Mucosa of descending colon (tissue), 3 donors: ENCODE data around the gene ZSWIM4. TPM values are rescaled to one million over a fixed set of nuclear protein-coding genes. Genes with fewer than 3 reads are reported as not detected.

Experiments
- ATAC-seq: fragments of 200-7000 bp; cut with Tn5 transposase; one replicate; pipeline ENCODE4 v1.9.1; 2020; ENCODE audit warnings: mild to moderate bottlenecking, moderate library complexity
- DNase-seq, 3 donors: peaks; one replicate each; pipeline ENCODE4 v3.0.0-alpha.2; 2020
- H3K36me3 ChIP-seq: fragments of 200-600 bp; one replicate; pipeline ENCODE4 v1.8.0; 2021; ENCODE audit warnings: low read depth, mild to moderate bottlenecking
- H3K4me1 ChIP-seq: fragments of 200-600 bp; one replicate; pipeline ENCODE4 v1.8.0; 2021; ENCODE audit warnings: low read depth, mild to moderate bottlenecking
- H3K4me3 ChIP-seq: fragments of 200-600 bp; one replicate; pipeline ENCODE4 v1.8.0; 2021; ENCODE audit warnings: mild to moderate bottlenecking
- H3K9me3 ChIP-seq: fragments of 200-600 bp; one replicate; pipeline ENCODE4 v1.8.0; 2021; ENCODE audit warnings: mild to moderate bottlenecking
- intact Hi-C, 2 donors: fragments of 100-400 bp; cut with DNase I in 1 of 2; cut with micrococcal nuclease in 1 of 2; formaldehyde crosslinking; loops; one replicate each; pipeline versions ENCODE4 v1.11.0 to v1.11.1; 2022; cut with DNase I, micrococcal nuclease
- total RNA-seq, 3 donors: library from RNA; stranded (reverse); fragmentation: NEBNext Ultra II Directional in 2 of 3; extraction: Animal tissue kit (Norgen Biotek cat#: 25700) in 2 of 3; gene quantifications; one replicate each; pipeline versions ENCODE4 v1.2.1 to v1.2.4, GENCODE V29; 2021 to 2023
- TF ChIP-seq, protein P1 (sequence below): fragments of 200-600 bp; IDR thresholded peaks from one replicate; pipeline ENCODE4 v1.8.0; 2022; ENCODE audit warnings: antibody characterized with exemption, mild to moderate bottlenecking
- donor health status: DM: no; HTN: no; CAD: no; lungs with moderate emphysema.
- donor health status: DM: no; HTN: no; CAD: no.
- donor health status: DM: no; HTN: yes; CAD: no.

ZSWIM4 gene
- total RNA-seq, 3 donors from 2014 or later = 4.1 to 4.6 (median 4.1) TPM

DNA sequence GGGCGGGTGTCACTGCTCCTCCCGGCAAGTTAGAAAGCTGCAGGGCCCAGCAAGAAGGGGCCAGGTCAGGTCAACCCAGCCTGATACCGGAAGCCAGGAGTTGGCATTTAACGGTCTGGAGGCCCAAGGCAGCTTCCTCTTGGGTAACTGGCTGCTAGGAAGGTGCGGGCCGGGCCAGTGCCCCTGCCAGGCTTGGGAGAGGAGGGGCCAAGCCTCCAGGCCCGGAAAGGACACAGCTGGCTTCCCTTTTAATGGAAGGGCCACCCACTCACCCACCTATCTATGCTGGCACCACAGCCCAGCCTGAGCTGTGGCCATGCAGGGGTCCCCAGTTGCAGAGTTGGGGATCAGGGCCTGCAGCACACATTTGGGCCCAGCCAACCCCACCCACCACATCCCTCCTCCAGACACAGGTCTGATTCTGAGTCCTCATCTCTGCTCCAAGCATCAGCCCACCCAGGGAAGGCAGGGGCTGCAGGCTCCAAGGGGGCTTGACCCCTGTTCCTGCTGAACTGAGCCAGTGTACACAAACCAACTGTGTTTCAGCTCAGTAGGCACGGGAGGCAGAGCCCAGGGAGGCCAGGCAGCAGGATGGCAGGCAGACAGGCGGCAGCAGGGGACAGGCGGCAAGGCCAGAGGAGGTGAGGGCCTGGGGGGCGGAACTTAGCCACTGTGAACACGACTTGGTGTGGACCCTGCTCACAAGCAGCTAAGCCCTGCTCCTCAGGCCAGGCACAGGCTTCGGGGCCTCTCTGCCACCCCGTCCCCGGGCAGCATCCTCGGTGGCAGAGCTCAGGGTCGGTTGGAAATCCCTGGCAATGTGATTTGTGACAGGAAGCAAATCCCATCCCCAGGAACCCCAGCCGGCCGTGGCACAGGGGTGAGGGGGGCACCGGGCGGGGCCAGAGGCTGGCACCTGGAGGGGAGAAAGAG lies 40.8 kb downstream of the ZSWIM4 start:
- intact Hi-C loops = no loop called here
- Histone ChIP-seq H3K4me1 (peaks cover 44% of the 10 kb centered on the region), H3K36me3 (no peaks in the 10 kb centered on the region), H3K9me3 (no peaks in the 10 kb centered on the region), H3K4me3 (no peak overlapping the region)
- ATAC-seq (no peak), DNase-seq (peak; percentile 18 to 71 (median 44))
- TF ChIP-seq, protein P1, sequence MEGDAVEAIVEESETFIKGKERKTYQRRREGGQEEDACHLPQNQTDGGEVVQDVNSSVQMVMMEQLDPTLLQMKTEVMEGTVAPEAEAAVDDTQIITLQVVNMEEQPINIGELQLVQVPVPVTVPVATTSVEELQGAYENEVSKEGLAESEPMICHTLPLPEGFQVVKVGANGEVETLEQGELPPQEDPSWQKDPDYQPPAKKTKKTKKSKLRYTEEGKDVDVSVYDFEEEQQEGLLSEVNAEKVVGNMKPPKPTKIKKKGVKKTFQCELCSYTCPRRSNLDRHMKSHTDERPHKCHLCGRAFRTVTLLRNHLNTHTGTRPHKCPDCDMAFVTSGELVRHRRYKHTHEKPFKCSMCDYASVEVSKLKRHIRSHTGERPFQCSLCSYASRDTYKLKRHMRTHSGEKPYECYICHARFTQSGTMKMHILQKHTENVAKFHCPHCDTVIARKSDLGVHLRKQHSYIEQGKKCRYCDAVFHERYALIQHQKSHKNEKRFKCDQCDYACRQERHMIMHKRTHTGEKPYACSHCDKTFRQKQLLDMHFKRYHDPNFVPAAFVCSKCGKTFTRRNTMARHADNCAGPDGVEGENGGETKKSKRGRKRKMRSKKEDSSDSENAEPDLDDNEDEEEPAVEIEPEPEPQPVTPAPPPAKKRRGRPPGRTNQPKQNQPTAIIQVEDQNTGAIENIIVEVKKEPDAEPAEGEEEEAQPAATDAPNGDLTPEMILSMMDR = no peak

DNA sequence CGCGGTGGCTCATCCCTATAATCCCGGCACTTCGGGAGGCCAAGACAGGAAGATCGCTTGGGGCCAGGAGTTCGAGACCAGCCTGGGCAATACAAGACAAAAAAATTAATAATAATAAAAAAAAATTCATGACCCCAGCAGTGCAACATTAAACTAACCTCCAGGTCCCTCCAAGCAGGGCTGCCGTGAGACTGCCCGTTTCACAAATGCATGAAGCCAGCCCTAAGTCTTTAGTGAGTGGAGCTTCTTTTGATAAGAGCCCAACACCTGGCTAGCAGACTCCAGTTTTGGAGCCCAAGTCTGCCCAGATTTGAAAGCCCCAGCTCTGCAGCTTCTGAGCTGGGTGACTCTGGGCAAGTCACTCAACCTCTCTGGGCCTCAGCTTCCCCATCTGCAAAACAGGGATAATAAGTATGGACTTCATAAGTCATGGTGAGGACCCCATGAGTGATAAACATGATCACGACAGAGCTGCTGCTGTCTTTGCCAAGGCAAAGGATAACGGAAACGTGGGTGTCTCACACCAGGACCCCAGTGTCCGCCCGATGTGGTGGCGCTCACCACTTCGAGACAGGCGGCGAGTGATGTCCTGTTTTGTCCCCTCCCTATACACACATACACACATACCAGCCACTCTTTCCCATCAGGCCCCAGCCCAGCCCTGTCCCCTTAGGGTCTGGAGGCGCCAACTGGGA lies 43.3 kb downstream of the ZSWIM4 start:
- DNase-seq (no peak), ATAC-seq (no peak)
- H3K4me1 ChIP-seq = peaks cover 47% of the 10 kb centered on the region
- peak overlapping the region; percentile 11 for H3K4me3 ChIP-seq
- H3K9me3 ChIP-seq = no peaks in the 10 kb centered on the region
- no peaks in the 10 kb centered on the region for H3K36me3 ChIP-seq
- TF ChIP-seq, protein P1 = no peak
- intact Hi-C loops = no loop called here

DNA sequence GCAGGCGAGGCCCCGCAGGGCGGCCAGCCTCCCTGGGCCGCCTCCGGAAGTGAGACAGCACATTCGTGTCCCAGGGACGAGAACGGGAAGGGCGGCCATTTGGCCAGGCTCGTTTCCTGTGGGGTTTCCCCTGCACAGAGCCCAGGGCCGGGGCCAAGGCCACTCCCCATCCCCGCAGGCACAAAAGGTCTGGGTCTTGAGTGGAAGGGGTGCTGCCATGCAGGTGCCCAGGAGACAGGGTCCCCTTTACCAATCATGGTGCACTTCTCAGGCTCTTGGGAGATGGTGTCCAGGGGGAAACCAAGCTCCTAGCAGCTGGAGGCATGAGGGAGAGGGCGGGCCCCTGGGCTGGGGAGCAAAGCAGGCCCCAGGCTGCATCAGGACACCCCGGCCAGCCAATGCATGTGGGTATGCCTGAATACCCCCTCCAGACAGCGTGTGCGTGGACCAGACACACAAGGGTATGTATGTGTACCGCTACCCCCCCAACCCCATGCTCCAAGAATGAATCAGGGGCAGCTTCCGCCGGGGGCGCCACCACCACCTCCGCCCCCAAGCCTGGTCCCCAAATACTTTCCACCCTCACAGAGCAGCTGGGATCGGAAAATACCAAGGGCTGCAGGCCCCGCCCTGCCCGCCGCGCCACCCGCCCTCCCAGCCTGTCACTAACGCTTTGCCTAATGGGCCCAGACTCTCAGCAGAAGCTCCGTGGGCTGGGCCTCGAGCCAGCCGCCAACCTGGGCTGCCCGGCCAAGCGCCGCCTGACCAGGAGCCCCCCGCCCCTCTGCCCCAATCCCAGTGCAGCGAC lies 44.1 kb downstream of the ZSWIM4 start:
- DNase-seq (peak; percentile 85 to 94 (median 90)), ATAC-seq (peak; percentile 44)
- Histone ChIP-seq H3K4me3 (peak overlapping the region; percentile 11), H3K9me3 (no peaks in the 10 kb centered on the region), H3K36me3 (no peaks in the 10 kb centered on the region), H3K4me1 (peaks cover 48% of the 10 kb centered on the region)
- intact Hi-C loops = no loop called here
- TF ChIP-seq, protein P1 = no peak

DNA sequence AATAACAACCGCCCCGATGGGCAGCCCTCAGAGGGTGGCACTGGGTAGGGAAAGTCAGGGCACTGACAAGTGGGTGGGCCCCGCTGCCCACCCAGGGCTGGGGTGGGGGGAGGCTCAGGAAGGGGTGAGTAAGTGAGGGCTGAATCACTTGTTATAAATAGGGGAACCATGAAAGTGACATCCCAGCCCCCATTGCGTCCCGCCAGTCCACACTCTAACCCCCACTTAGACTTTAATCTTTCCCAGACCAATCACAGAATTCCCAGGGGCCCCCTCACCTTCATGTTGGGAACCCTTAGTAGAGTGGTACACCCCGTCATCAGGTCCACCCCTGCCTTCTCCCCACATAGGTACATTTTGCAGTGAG lies 44.7 kb downstream of the ZSWIM4 start:
- Histone ChIP-seq H3K4me1 (peaks cover 48% of the 10 kb centered on the region), H3K36me3 (no peaks in the 10 kb centered on the region), H3K4me3 (peak overlapping the region; percentile 11), H3K9me3 (no peaks in the 10 kb centered on the region)
- TF ChIP-seq, protein P1 = no peak
- DNase-seq (no peak), ATAC-seq (no peak)
- intact Hi-C loops = no loop called here

DNA sequence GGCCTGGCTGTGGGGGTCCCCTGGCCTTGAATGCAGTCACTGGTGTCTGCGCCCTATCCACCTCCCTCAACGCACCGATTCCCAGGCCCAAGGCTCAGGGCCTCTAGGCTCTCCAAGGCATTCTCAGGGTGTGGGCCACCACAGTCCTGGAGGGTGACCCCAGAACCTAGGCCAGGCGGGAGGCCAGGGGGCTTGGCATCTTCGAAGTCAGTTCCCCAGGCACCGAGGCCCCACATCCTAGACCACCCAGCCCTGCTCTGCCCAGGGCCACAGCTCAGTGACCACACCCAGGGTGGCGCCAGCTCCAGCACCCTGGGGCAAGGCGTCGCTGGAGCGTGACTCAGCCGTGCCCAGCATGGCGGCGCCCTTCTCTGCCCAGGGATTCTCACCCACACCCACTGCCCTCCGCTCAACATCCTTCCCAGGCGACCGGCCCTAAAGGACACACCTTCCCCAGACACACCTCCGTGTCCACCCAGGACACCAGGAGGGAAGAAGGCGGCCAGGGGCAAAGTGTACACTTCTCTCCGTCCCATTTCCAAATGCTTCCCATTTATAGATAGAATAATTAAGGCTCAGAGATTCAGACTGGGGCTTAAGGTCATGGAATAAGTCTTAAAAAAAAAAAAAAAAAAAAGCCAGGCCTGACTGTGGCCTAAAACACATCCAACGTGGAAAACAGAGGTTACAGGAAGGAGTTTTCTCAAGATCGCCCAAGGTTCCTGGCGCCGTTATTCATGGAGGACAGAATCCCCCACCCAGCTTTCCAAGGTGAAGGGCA lies 45.3 kb downstream of the ZSWIM4 start:
- no peak overlapping the region for H3K4me3 ChIP-seq
- TF ChIP-seq, protein P1 = no peak
- no peaks in the 10 kb centered on the region for H3K36me3 ChIP-seq
- peaks cover 48% of the 10 kb centered on the region for H3K4me1 ChIP-seq
- ATAC-seq = peak; percentile 67
- intact Hi-C loops = no loop called here
- peak; percentile 90 to 94 (median 92) for DNase-seq
- no peaks in the 10 kb centered on the region for H3K9me3 ChIP-seq
